Measurements from ENCODE around the gene PCMT1.
A peak's percentile ranks its signal among the peaks of the same experiment; 100 is the strongest.
"Not testable (repeated sequence)": the region's sequence is repeated elsewhere in the genome, so short reads cannot be mapped to it uniquely, and the experiment has no call there.

Gene PCMT1

GRCh38 chr6:149823013-149823412 is 73.5 kb downstream of the PCMT1 start:
- no peak for DNase-seq

GRCh38 chr6:149825292-149825691 is 75.8 kb downstream of the PCMT1 start:
- DNase-seq: no peak

DNA sequence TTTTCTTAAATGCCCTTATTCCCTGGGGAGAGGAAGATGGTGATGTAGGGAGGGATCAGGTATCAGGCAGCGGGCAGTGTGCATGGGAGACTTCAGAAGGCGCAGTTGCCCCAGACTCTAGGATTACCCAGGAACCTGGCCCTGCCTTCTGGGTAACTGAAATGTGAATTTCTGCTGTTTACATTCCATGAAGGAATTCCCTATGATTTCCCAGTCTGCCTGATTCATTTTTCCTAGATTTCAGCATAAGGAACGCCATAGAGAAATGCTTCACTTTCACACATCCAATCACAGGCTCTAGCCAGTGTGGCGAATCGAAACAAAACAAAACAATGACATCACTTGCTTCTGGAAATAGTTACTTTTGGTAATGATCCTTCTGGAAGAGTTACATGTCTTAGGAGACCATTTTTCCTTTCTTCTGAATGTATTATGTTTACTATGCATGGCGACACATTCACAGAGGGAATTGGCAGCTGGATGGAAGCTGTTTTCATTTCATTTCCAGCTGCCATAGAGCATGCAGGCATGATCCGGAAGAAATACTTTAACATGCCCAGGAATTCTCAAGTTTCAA is 81.3 kb downstream of the PCMT1 start:
- no peak for DNase-seq

- no peak for DNase-seq
Observed at GRCh38 chr6:149831308-149831820, 81.8 kb downstream of the PCMT1 start.

- DNase-seq: no peak
Observed at GRCh38 chr6:149833651-149834050, 84.1 kb downstream of the PCMT1 start.

GRCh38 chr6:149834513-149835481 is 85.3 kb downstream of the PCMT1 start:
- DNase-seq: peak; percentile 52 to 87 (median 54)

- peak; percentile 91 to 99 (median 95) for DNase-seq
Observed at GRCh38 chr6:149840345-149841075, 91.0 kb downstream of the PCMT1 start.

DNA sequence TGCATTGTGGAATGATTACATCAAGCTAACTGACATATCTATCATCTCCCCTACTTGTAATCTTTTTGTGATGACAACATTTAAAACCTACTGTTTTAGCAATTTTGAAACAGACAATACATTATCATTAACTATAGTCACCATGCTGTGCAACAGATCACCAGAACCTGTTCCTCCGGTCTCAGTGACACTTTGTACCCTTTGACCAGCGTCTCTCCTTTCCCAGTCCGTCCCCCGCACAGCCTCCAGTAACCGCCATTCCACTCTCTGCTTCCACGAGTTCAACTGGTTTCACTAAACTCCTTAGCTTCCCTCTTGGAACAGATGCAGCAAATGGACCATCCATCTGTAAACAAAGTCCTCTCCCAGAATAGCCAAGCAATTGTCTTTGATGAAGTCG is 92.8 kb downstream of the PCMT1 start:
- DNase-seq: peak in 2 of 3 experiments; percentile 36 to 67

DNA sequence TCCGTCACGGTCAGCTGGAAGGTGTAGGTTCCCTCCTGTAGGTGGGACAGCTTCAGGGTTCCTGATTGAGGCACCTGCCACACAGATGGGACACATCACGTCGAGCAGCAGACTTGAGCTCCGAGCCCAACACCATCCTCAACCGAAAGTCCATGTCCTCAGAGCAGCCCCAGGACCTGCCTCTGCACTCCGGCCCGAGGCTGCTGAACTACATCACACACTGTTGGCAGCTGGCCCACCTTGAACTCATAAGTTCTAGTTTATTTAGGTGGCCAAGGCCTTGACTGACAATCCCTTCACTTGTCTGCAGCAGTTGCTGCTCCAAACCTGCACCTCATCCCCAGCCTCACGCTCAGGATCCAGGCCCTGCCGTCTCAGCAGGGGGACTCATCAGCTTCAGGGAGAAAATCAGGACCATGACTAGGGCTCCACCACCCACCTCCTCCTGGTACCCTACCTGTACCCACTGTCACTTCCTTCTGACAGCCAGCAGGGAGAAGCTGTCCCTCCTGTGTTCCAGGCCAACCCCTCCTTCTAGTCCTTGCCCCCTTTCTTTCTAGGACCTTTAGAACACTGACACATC is 93.6 kb downstream of the PCMT1 start:
- DNase-seq: no peak

- not testable (repeated sequence) for DNase-seq
Observed at GRCh38 chr6:149844036-149844435, 94.5 kb downstream of the PCMT1 start.

DNA sequence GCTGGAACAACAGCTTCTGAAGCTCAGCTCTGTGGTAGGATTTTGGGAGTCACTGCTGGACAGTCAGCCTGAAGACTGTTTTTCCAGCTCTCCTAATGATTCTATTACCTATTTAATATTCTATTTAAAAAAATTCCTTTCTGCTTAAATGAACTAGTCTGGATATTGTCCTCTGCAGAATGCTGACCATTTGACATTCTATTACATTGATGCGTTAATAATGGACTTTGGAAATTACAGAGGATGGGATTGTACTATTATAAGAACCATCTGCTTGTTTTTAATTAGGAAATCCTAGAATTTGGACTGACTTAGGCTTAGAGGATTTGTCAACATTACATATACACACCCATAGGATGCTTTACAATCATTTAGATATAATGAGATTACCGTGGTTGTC is 94.9 kb downstream of the PCMT1 start:
- DNase-seq: no peak

DNA sequence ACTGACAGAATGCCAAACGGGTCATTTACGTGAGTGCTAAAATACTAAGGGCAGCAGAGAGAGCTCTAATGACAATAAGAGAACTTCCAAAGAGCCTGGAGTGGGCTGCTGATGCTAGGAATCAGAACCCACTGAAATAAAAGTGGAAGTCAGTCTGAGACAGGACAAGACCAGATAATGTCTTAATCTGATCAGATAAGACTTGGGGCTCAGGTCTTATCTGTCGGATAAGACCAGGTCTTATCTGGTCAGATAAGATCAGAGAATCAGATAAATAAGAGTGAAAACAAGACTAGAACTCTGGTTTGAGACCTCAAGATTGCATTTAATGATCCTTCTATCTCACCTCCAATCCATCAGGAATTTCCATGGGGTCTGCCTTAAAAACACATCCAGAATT is 96.0 kb downstream of the PCMT1 start:
- no peak for DNase-seq

GRCh38 chr6:149846321-149846720 is 96.8 kb downstream of the PCMT1 start:
- DNase-seq: peak in 2 of 3 experiments; percentile 15 to 55

DNA sequence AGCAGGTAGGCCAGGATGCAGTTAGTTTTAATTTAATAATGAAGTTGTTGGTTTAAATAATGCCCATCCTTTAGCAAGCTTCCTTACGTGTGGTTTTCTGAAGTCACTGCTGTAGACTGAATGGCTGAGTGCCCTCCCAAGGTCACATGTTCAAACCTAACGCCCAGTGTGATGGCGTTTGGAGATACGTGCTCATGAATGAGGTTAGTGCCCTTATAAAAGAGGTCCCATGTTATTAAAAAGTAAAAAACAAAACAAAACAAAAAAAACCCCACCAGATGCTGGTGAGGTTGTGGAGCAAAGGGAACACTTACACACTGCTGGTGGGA is 98.4 kb downstream of the PCMT1 start:
- DNase-seq: no peak

DNA sequence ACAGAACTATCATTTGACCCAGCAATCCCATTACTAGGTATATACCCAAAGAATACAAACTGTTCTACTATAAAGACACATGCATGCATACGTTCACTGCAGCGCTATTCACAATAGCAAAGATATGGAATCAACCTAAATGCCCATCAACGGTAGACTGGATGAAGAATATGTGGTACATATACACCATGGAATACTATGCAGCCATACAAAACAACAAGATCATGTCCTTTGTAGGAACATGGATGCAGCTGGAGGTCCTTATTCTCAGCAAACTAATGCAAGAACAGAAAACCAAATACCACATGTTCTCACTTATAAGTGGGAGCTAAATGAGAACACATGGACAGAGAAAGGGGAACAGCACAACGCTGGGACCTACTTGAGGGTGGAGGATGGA is 98.8 kb downstream of the PCMT1 start:
- DNase-seq: not testable (repeated sequence)

GRCh38 chr6:149851461-149852110 is 102.0 kb downstream of the PCMT1 start:
- DNase-seq: no peak

DNA sequence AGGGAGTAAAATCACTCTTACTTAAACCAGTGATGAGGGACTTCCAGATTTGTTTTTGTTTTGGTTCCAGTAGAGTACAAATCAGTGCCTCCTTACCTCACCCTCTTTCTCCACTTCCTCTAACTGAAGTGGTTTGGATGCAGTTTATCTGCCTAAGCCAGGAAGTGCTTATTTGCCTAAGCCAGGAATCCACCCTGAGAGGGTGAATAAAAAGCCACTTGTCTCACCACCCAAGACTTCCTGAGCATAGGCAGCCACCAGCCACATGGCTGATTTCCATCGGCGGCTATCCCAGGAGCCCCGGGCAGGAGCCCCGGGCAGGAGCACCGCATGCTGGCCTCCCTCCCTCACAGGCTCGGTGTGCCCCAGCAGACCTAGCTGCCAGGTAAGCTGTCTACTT is 102.6 kb downstream of the PCMT1 start:
- peak in 2 of 3 experiments; percentile 43 to 65 for DNase-seq

- no peak for DNase-seq
Observed at GRCh38 chr6:149852881-149853280, 103.3 kb downstream of the PCMT1 start.

DNA sequence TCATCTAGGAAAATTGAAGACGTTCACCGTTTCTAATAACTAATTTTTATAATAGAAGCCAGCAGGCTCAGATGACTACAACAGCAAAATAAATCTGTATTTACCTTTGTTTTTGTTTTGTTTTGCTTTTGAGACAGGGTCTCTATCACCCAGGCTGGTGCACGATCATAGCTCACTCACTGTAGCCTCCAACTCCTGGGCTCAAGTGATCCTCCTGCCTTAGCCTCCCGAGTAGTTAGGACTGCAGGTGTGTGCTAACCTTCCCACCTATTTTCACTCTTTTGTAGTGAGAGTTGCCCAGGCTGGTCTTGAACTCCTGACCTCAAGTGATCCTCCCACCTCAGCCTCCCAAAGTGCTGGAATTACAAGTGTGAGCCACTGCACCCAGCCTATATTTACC is 104.5 kb downstream of the PCMT1 start:
- DNase-seq: not testable (repeated sequence)

GRCh38 chr6:149854532-149854931 is 105.0 kb downstream of the PCMT1 start:
- DNase-seq: no peak

DNA sequence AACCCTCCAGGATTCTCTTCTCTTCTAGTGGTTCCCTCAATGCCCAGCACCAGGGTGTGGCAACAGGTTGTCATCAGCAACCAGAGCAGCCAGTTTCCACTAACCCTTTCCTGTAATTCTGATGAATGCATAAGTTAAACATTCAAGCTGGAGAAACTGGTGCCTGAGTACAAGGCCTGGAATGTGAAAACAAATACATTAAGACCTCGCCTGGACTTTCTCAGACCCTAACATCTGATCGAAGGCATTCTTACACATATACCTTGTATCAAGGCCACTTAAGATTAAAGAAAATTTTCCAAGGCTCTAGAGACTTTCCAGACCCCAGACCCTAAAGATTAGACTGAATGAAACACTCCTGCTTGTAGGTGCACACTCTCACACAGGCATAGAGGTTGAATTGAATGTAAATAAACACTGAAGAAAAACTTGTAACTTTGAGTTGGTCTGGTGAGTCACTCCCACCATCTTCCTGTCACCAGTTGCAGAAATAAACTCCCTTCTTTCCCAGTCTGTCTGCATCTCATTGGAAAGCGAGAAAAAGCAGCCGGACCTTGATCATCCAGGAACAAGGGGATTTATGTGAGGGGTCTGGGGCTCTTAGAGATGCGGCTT is 105.6 kb downstream of the PCMT1 start:
- peak in 1 of 3 experiments; percentile 43 for DNase-seq

- DNase-seq: peak in 1 of 3 experiments; percentile 59
Observed at GRCh38 chr6:149855741-149856140, 106.2 kb downstream of the PCMT1 start.
